ENCODE measurements around the gene NDUFAF3. TPM values are rescaled to one million over a fixed set of nuclear protein-coding genes. Genes with fewer than 3 reads are reported as not detected.

NDUFAF3 gene
- total and polyA plus RNA-seq, 9 donors, result 43.2 to 132 (median 89.8) TPM

DNA sequence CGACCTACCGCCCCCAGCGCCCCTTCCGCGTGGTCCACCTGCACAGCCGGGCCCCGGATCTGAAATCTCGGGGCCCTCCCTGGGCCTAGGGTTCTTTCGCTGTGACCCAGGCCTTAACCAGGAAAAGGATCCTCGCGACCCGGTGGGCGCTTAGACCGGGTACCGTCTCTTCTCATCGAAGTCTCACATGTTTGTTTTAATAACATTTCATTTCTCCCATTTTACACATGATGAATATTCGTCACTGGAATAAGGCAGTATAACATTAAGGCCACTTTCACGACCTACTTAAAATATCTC is 3.3 kb upstream of the NDUFAF3 start:
- H3K4me3 ChIP-seq, result peak overlapping the region; percentile 59
- TF ChIP-seq POLR2A (IDR thresholded peaks at IDR 0.05) (no peak), EP300 (IDR thresholded peaks at IDR 0.05) (no peak)
- TF ChIP-seq, protein P1, sequence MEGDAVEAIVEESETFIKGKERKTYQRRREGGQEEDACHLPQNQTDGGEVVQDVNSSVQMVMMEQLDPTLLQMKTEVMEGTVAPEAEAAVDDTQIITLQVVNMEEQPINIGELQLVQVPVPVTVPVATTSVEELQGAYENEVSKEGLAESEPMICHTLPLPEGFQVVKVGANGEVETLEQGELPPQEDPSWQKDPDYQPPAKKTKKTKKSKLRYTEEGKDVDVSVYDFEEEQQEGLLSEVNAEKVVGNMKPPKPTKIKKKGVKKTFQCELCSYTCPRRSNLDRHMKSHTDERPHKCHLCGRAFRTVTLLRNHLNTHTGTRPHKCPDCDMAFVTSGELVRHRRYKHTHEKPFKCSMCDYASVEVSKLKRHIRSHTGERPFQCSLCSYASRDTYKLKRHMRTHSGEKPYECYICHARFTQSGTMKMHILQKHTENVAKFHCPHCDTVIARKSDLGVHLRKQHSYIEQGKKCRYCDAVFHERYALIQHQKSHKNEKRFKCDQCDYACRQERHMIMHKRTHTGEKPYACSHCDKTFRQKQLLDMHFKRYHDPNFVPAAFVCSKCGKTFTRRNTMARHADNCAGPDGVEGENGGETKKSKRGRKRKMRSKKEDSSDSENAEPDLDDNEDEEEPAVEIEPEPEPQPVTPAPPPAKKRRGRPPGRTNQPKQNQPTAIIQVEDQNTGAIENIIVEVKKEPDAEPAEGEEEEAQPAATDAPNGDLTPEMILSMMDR (IDR thresholded peaks at IDR 0.05), result no peak
- no peak for DNase-seq
- no peaks in the 10 kb centered on the region for H3K9me3 ChIP-seq
- peak overlapping the region in 1 of 2 donors; percentile 61 for H3K27ac ChIP-seq
- H3K4me1 ChIP-seq (ENCODE audit: insufficient read depth), result peaks cover 10% of the 10 kb centered on the region
- WGBS, 3 donors, result 2 to 3% (median 3%) methylated on average over 18 of the region's 18 CpGs
- no peaks in the 10 kb centered on the region for H3K27me3 ChIP-seq
- intact Hi-C loops (cut with DNase I), result no loop called here
- no peaks in the 10 kb centered on the region for H3K36me3 ChIP-seq

DNA sequence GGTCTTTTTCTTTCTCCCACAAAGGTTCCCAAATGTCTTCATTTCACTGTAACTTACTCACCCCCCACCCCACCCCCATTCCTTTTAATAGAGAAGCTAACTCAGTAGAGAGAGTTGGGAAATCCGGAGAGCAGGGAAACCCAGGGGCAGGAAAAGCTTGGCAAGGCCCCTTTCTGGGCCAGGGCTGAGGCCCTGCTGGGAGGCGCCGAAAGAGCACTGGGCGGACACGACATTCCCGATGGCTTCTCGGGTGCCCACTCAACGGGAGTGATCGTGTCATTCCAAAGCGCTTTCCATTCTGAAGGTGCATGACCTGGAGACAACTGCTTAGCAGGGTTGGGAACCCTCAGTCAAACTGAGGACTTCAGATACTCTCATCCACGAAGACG is 2.0 kb upstream of the NDUFAF3 start:
- 45 to 57% (median 49%) methylated on average over 12 of the region's 12 CpGs for WGBS, 3 donors
- Histone ChIP-seq H3K4me3 (peak overlapping the region; percentile 94), H3K36me3 (no peaks in the 10 kb centered on the region), H3K27me3 (no peaks in the 10 kb centered on the region), H3K9me3 (no peaks in the 10 kb centered on the region), H3K4me1 (ENCODE audit: insufficient read depth) (peaks cover 10% of the 10 kb centered on the region), H3K27ac (no peak overlapping the region)
- intact Hi-C loops (cut with DNase I), result loop anchor here in 1 of 4 donors (10.0 kb wide), 1 partner anchor 105 kb away; the partner anchor contains the start of gene ARIH2
- TF ChIP-seq, protein P1 (IDR thresholded peaks at IDR 0.05), result no peak
- no peak for TF ChIP-seq EP300 (IDR thresholded peaks at IDR 0.05)
- no peak for TF ChIP-seq POLR2A (IDR thresholded peaks at IDR 0.05)
- peak in 2 of 5 donors; percentile 30 to 40 for DNase-seq

DNA sequence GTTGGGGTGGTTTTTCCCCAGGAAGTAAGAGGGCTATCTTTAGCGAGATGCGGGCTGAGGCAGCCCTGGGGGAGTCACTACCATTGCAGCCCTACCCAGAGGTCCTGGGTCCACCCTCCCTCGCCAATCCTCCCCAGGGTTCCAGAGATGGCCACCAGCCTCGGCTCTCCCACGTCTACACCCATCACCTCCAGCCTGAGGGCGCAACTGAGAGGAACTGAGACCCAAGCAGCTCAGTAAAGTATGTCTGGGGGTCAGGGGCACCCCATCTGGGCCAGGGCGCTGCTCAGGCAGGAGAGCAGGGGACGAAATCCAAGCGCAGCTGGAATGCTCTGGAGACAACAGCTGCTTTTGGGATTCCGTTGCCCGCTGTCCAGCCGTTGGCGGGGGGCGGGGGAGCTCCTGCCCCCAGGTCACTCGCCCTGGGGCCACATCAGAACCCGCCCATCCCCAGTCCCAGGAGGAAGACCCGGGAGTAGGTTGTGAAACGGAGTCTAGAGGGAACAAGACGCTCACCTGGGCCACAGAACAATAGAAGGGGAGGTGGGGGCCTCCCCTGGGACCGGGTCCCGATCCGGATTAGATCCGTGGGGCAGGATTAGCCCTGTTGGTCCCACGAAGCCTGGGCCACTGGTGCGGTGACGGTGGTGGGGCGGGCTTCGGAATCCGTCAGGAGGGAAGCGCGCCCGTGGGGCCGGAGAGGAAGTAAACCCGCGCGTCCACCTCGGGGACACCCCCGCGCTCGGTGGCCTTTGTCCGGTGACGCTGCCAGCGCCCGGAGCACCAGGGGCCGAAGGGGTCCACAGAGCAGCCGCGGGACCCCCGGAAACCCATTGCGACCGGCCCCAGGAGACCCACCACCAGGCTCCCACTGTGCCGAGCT is 1.4 kb upstream of the NDUFAF3 start:
- 2 to 3% (median 3%) methylated on average over 50 to 51 of the region's 51 CpGs for WGBS, 3 donors
- Histone ChIP-seq H3K36me3 (no peaks in the 10 kb centered on the region), H3K4me3 (peak overlapping the region; percentile 94), H3K27ac (peak overlapping the region; percentile 70 to 98), H3K27me3 (no peaks in the 10 kb centered on the region), H3K9me3 (no peaks in the 10 kb centered on the region), H3K4me1 (ENCODE audit: insufficient read depth) (peaks cover 10% of the 10 kb centered on the region)
- peak in 4 of 5 donors; percentile 50 to 70 (median 62) for DNase-seq
- TF ChIP-seq POLR2A (IDR thresholded peaks at IDR 0.05) (no peak), EP300 (IDR thresholded peaks at IDR 0.05) (no peak)
- TF ChIP-seq, protein P1 (IDR thresholded peaks at IDR 0.05), result no peak
- intact Hi-C loops (cut with DNase I), result loop anchor here in 1 of 4 donors (10.0 kb wide), 1 partner anchor 106 kb away; the partner anchor contains the start of gene ARIH2

DNA sequence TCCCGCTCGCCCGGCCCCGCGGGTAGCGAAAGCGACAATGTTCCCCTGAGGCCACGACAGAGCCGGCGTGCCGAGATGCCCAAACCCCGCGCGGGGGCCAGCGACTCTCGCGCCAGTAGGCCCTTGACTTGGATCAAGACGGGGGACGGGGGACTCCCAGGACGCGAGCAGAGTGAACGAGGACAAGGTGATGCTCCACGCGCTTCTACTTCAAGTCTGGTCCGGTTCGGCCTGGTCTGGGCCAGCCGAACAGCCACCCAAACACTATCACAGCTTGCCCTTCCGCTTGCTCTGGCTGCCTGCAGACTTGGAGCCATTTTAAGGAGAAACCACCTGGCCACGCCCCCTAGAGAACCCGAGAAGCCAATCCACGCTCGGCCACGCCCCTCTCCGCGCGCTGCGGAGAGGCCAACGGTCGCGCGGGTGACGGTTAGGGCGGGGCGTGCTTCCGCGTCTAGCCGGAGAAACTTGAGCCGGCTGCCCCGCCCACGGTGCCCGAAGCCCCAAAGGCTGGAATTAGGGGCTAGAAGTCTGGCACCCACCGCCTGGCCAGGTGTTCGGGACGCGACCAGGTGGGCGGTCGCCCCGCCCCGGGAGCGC is 608 bp upstream of the NDUFAF3 start:
- intact Hi-C loops (cut with DNase I), result loop anchor here in 1 of 4 donors (10.0 kb wide), 1 partner anchor 107 kb away; the partner anchor contains the start of gene ARIH2
- H3K4me1 ChIP-seq (ENCODE audit: insufficient read depth), result peaks cover 12% of the 10 kb centered on the region
- WGBS, 3 donors, result 0 to 1% (median 0%) methylated on average over 52 to 60 of the region's 60 CpGs

More for the DNA sequence above, 608 bp upstream of the NDUFAF3 start:
- TF ChIP-seq EP300 (IDR thresholded peaks at IDR 0.05) (no peak), POLR2A (IDR thresholded peaks at IDR 0.05) (peak; percentile 92)
- TF ChIP-seq, protein P1 (IDR thresholded peaks at IDR 0.05), result no peak
- H3K4me3 ChIP-seq, result peak overlapping the region; percentile 94
- peak overlapping the region; percentile 97 to 98 for H3K27ac ChIP-seq
- DNase-seq, result peak; percentile 99 to 100 (median 100)
- H3K9me3 ChIP-seq, result no peaks in the 10 kb centered on the region
- H3K27me3 ChIP-seq, result no peaks in the 10 kb centered on the region
- no peaks in the 10 kb centered on the region for H3K36me3 ChIP-seq
